Common myeloid progenitor, CD34-positive (primary cell): Measurements from ENCODE around the gene SBF2.

Source experiments
- CTCF ChIA-PET: fragments of 350-600 bp; sonication (Branson Sonifier 250); formaldehyde crosslinking; loops from one replicate; lab custom pipeline; 2021; ENCODE audit warnings: antibody characterized with exemption; lab: Charles Lee
- POLR2A ChIA-PET: fragments of 350-600 bp; sonication (Branson Sonifier 250); formaldehyde crosslinking; loops from one replicate; lab custom pipeline; 2021; ENCODE audit warnings: antibody characterized with exemption; lab: Charles Lee
- DNase-seq, 3 donors: peaks; one replicate each; pipeline versions ENCODE4 v3.0.0 to v3.0.0-alpha.2; 2013
- H3K27ac ChIP-seq, 2 experiments: 1 replicate in 1 of 2; 2 replicates in 1 of 2; pipeline ENCODE4 v1.7.0; 2013; ENCODE audit warnings: inconsistent platforms in 2 of 2, low read length in 2 of 2, mild to moderate bottlenecking in 2 of 2, low read depth in 1 of 2, moderate library complexity in 1 of 2; ENCODE audit not compliant: severe bottlenecking in 2 of 2, insufficient read depth in 1 of 2, poor library complexity in 1 of 2
- H3K27me3 ChIP-seq, 5 experiments: replicated peaks in 2 of 5; 1 replicate in 3 of 5; 2 replicates in 2 of 5; pipeline versions ENCODE4 v1.6.1 to v1.7.0; 2013; ENCODE audit warnings: low read length in 4 of 5, mild to moderate bottlenecking in 2 of 5, moderate library complexity in 2 of 5, inconsistent platforms in 1 of 5; ENCODE audit not compliant: insufficient read depth in 5 of 5, control insufficient read depth in 4 of 5
- H3K36me3 ChIP-seq, 4 experiments: 1 replicate in 2 of 4; 2 replicates in 2 of 4; pipeline versions ENCODE4 v1.6.1 to v1.7.0; 2013; ENCODE audit warnings: low read length in 3 of 4, control low read depth in 1 of 4, mild to moderate bottlenecking in 1 of 4; ENCODE audit not compliant: control insufficient read depth in 4 of 4, insufficient read depth in 4 of 4
- H3K4me1 ChIP-seq, 4 experiments: 1 replicate in 3 of 4; 2 replicates in 1 of 4; pipeline versions ENCODE4 v1.6.1 to v1.7.1; 2013; ENCODE audit warnings: low read length in 3 of 4, mild to moderate bottlenecking in 3 of 4, control low read depth in 1 of 4, inconsistent platforms in 1 of 4, moderate library complexity in 1 of 4; ENCODE audit not compliant: control insufficient read depth in 4 of 4, insufficient read depth in 4 of 4; ENCODE audit errors: control extremely low read depth in 1 of 4
- H3K4me3 ChIP-seq, 7 experiments: 1 replicate in 4 of 7; 2 replicates in 3 of 7; pipeline versions ENCODE4 v1.5.1 to v1.7.0; 2013; ENCODE audit warnings: mild to moderate bottlenecking in 7 of 7, low read length in 6 of 7, moderate library complexity in 6 of 7, inconsistent platforms in 2 of 7, low read depth in 2 of 7, control low read depth in 1 of 7; ENCODE audit not compliant: insufficient read depth in 4 of 7, control insufficient read depth in 1 of 7; ENCODE audit errors: extremely low read depth in 1 of 7
- H3K9me3 ChIP-seq, 5 experiments: 1 replicate in 4 of 5; 2 replicates in 1 of 5; pipeline versions ENCODE4 v1.6.1 to v1.7.1; 2013; ENCODE audit warnings: low read length in 4 of 5, mild to moderate bottlenecking in 2 of 5, inconsistent platforms in 1 of 5, low read depth in 1 of 5, moderate library complexity in 1 of 5; ENCODE audit not compliant: control insufficient read depth in 4 of 5, insufficient read depth in 2 of 5; ENCODE audit errors: control extremely low read depth in 1 of 5
- WGBS: methylation state at CpG from one replicate; pipeline ENCODE4 v1.1.5; 2013; ENCODE audit not compliant: insufficient coverage; 5-methylcytosine and 5-hydroxymethylcytosine counted together

The SBF2 gene

DNA sequence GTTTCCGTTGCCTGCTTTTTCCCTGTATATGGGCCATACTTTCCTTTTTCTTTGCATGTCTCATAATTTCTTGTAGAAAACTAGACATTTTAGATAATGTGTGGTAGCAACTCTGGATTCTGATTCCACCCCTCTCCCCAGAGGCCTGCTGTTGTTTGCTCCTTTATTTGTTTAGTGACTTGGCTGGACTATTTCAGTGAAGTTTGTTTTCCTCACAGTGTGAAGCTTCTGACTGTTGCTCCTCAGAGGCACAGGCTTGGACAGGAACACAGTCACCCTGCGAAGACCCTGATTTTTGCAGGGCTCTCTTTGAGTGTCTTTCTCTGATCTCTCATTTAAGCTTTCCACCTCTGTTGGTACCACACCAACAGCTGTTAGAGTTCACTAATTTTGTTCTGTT, 557.7 kb downstream of the SBF2 start:
- no peak overlapping the region for H3K4me3 ChIP-seq
- H3K27me3 ChIP-seq, result no peaks in the 10 kb centered on the region
- H3K27ac ChIP-seq, result peak overlapping the region in 1 of 2 experiments; percentile 4
- H3K4me1 ChIP-seq, result peaks cover 10 to 35% (median 16%) of the 10 kb centered on the region in 4 experiments
- peaks cover 0 to 6% (median 2%) of the 10 kb centered on the region in 5 experiments for H3K9me3 ChIP-seq
- ChIA-PET POLR2A (no interaction called here), CTCF (interaction anchor here (1.1 to 5.6 kb wide), 6 partner anchors 10 to 35 kb away, joined by 3 to 25 read pairs (median 8); no protein-coding TSS in a partner anchor)
- peaks cover 18 to 73% (median 43%) of the 10 kb centered on the region in 4 experiments for H3K36me3 ChIP-seq
- no peak for DNase-seq
- WGBS, result 93% methylated on average over 1 of the region's 2 CpGs

DNA sequence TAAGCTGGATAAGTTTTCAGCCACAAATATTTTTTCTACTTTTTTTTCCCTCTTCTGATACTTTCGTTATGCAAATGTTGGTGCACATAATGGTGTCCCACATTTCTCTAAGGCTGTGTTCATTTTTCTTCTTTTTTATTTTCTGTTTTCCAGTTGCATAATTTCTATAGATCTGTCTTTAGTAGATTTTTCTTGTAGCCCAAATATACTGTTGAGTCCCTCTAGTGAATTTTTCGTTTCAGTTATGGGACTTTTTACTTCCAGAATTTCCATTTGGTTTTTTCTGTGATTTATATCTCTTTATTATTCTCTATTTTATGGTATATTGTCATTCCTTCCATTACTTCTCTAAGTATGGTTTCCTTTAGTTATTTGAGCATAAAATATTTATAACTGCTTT, 558.1 kb downstream of the SBF2 start:
- peak overlapping the region in 1 of 2 experiments; percentile 4 for H3K27ac ChIP-seq
- WGBS, result no CpG with 5 or more reads among the region's 2 CpGs
- CTCF ChIA-PET, result interaction anchor here (1.5 to 5.6 kb wide), 4 partner anchors 9 to 16 kb away, joined by 4 to 25 read pairs (median 15); no protein-coding TSS in a partner anchor

DNA sequence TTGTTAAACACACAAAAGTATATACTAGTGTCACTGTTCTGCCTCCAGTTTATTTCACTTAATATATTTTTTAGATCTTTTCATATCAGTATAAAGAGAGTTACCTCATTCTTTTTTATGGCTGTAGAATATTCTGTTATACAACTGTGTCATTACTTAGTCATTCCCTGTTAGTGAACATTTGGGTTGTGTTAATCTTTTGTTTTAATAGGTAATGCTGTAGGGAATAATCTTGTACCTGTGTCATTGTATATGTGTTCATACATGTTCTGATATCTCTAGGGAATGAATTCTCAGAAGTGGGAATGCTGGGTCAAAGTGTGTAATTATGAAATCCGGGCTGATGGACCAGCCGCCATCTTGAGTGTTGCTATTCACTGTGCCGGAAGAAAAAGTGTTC, 558.8 kb downstream of the SBF2 start:
- peaks cover 0 to 6% (median 2%) of the 10 kb centered on the region in 5 experiments for H3K9me3 ChIP-seq
- POLR2A ChIA-PET, result no interaction called here
- WGBS, result 100% methylated on average over 2 of the region's 3 CpGs
- peaks cover 10 to 35% (median 16%) of the 10 kb centered on the region in 4 experiments for H3K4me1 ChIP-seq
- peaks cover 17 to 68% (median 37%) of the 10 kb centered on the region in 4 experiments for H3K36me3 ChIP-seq
- H3K27ac ChIP-seq, result no peak overlapping the region
- no peak for DNase-seq
- CTCF ChIA-PET, result interaction anchor here (2.6 to 5.6 kb wide), 2 partner anchors 8 to 12 kb away, joined by 17 to 25 read pairs; no protein-coding TSS in a partner anchor
- H3K27me3 ChIP-seq, result no peaks in the 10 kb centered on the region
- no peak overlapping the region for H3K4me3 ChIP-seq

More for the DNA sequence above, 558.1 kb downstream of the SBF2 start:
- no peak for DNase-seq
- POLR2A ChIA-PET, result no interaction called here
- Histone ChIP-seq H3K9me3 (peaks cover 0 to 6% (median 2%) of the 10 kb centered on the region in 5 experiments), H3K27me3 (no peaks in the 10 kb centered on the region), H3K4me3 (no peak overlapping the region), H3K4me1 (peaks cover 10 to 35% (median 16%) of the 10 kb centered on the region in 4 experiments), H3K36me3 (peaks cover 17 to 71% (median 41%) of the 10 kb centered on the region in 4 experiments)

DNA sequence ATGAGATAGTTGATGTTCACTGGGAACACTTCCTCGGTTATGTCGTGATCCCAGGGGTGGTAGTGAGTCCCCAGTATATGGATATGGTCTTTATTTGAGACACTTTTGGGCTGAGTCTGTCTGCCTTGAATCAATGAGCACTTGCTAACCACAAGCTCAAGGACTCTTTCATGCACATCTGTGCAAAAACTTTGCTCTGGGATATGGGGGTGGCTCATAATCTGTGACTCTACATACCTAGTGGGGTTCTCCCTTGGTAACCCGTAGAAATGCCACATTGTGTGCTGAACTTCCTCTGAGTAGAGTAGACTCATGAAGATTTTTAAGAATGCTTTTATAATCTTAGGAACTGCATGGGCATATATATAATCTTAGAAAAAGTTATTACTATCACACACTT, 560.8 kb downstream of the SBF2 start:
- ChIA-PET CTCF (interaction anchor here (1.5 to 3.4 kb wide), 4 partner anchors 12 to 43 kb away, joined by 4 to 13 read pairs (median 8); no protein-coding TSS in a partner anchor), POLR2A (no interaction called here)
- Histone ChIP-seq H3K27me3 (no peaks in the 10 kb centered on the region), H3K4me1 (peaks cover 0 to 17% (median 4%) of the 10 kb centered on the region in 4 experiments), H3K36me3 (peaks cover 22 to 74% (median 42%) of the 10 kb centered on the region in 4 experiments), H3K4me3 (no peak overlapping the region), H3K9me3 (peaks cover 0 to 6% (median 2%) of the 10 kb centered on the region in 5 experiments), H3K27ac (no peak overlapping the region)
- no peak for DNase-seq
- 92% methylated on average over 2 of the region's 3 CpGs for WGBS

GRCh38 chr11:9732453-9732852, 561.6 kb downstream of the SBF2 start:
- no peak overlapping the region for H3K4me3 ChIP-seq
- POLR2A ChIA-PET, result no interaction called here
- H3K36me3 ChIP-seq, result peaks cover 24 to 78% (median 42%) of the 10 kb centered on the region in 4 experiments
- peaks cover 0 to 6% (median 2%) of the 10 kb centered on the region in 5 experiments for H3K9me3 ChIP-seq
- no peak overlapping the region for H3K27ac ChIP-seq
- no peaks in the 10 kb centered on the region for H3K27me3 ChIP-seq
- CTCF ChIA-PET, result interaction anchor here (1.0 to 3.4 kb wide), 5 partner anchors 9 to 16 kb away, joined by 4 to 13 read pairs (median 7); no protein-coding TSS in a partner anchor
- DNase-seq, result no peak
- whole genome bisulfite sequencing, result 100% methylated on average over 10 of the region's 11 CpGs
- peaks cover 0 to 15% (median 0%) of the 10 kb centered on the region in 4 experiments for H3K4me1 ChIP-seq

- peaks cover under 1 to 15% (median 4%) of the 10 kb centered on the region in 4 experiments for H3K4me1 ChIP-seq
- H3K27ac ChIP-seq, result no peak overlapping the region
- CTCF ChIA-PET, result interaction anchor here (1.2 to 3.4 kb wide), 4 partner anchors 10 to 22 kb away, joined by 3 to 9 read pairs (median 4); no protein-coding TSS in a partner anchor
Observed at GRCh38 chr11:9731256-9731655, 562.8 kb downstream of the SBF2 start.

More at GRCh38 chr11:9731256-9731655, 562.8 kb downstream of the SBF2 start:
- peaks cover 17 to 66% (median 34%) of the 10 kb centered on the region in 4 experiments for H3K36me3 ChIP-seq
- WGBS, result 100% methylated on average over 1 of the region's 1 CpG
- POLR2A ChIA-PET, result no interaction called here
- peaks cover 0 to 6% (median 2%) of the 10 kb centered on the region in 5 experiments for H3K9me3 ChIP-seq
- no peak for DNase-seq
- H3K27me3 ChIP-seq, result no peaks in the 10 kb centered on the region
- H3K4me3 ChIP-seq, result no peak overlapping the region
